ENCODE measurements around the gene PRM1.
"Not testable (repeated sequence)": the region's sequence is repeated elsewhere in the genome, so short reads cannot be mapped to it uniquely, and the experiment has no call there.

DNA sequence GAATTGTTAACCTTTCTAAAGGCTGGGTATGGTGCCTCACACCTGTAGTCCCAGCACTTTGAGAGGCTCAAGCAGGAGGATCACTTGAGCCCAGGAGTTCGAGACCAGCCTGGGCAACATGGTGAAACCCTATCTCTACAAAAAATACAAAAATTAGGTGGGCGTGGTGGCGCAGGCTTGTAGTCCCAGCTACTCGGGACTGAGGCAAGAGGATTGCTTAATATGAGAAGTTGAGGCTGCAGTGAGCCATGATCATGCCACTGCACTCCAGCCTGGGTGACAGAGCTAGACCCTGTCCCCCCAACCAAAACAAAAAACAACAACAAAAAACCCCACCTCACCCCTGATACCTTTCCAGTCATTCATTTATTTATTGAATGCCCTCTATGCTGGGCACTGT, 8.6 kb upstream of the PRM1 start:
- TF ChIP-seq, protein P1, sequence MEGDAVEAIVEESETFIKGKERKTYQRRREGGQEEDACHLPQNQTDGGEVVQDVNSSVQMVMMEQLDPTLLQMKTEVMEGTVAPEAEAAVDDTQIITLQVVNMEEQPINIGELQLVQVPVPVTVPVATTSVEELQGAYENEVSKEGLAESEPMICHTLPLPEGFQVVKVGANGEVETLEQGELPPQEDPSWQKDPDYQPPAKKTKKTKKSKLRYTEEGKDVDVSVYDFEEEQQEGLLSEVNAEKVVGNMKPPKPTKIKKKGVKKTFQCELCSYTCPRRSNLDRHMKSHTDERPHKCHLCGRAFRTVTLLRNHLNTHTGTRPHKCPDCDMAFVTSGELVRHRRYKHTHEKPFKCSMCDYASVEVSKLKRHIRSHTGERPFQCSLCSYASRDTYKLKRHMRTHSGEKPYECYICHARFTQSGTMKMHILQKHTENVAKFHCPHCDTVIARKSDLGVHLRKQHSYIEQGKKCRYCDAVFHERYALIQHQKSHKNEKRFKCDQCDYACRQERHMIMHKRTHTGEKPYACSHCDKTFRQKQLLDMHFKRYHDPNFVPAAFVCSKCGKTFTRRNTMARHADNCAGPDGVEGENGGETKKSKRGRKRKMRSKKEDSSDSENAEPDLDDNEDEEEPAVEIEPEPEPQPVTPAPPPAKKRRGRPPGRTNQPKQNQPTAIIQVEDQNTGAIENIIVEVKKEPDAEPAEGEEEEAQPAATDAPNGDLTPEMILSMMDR (conservative IDR thresholded peaks at IDR 0.05; ENCODE audit: low read depth, low read length): not testable (repeated sequence)
- not testable (repeated sequence) for TF ChIP-seq EZH2 (IDR thresholded peaks at IDR 0.05; ENCODE audit: borderline replicate concordance, low read depth, low read length, poor library complexity, severe bottlenecking)
